Suprapubic skin (tissue), 4 donors: Measurements from ENCODE around the gene ELAVL2. TPM values are rescaled to one million over a fixed set of nuclear protein-coding genes. Genes with fewer than 3 reads are reported as not detected.

Source experiments
- DNase-seq, 2 donors: peaks; one replicate each; pipeline ENCODE4 v3.0.0-alpha.2; 2019; ENCODE audit warnings: low spot score in 2 of 2
- H3K27ac ChIP-seq: fragments of 200-600 bp; sonication (generic); one replicate; pipeline ENCODE4 v1.5.1; 2019
- H3K27me3 ChIP-seq: fragments of 200-600 bp; sonication (generic); one replicate; pipeline ENCODE4 v1.5.1; 2019
- H3K36me3 ChIP-seq: fragments of 200-600 bp; sonication (generic); one replicate; pipeline ENCODE4 v1.5.1; 2019
- H3K4me1 ChIP-seq: fragments of 200-600 bp; sonication (generic); one replicate; pipeline ENCODE4 v1.5.1; 2019
- H3K4me3 ChIP-seq: fragments of 200-600 bp; sonication (generic); one replicate; pipeline ENCODE4 v1.5.1; 2019; ENCODE audit warnings: mild to moderate bottlenecking
- H3K9me3 ChIP-seq: fragments of 200-600 bp; sonication (generic); one replicate; pipeline ENCODE4 v1.5.1; 2019
- CTCF ChIP-seq, 2 donors: fragments of 200-600 bp in 1 of 2; fragments of 450-650 bp in 1 of 2; sonication (generic) in 1 of 2; IDR thresholded peaks; one replicate each; pipeline ENCODE4 v1.5.1; 2016 to 2019; ENCODE audit warnings: antibody characterized with exemption in 2 of 2, mild to moderate bottlenecking in 1 of 2, moderate library complexity in 1 of 2
- EP300 ChIP-seq: sonication (generic); formaldehyde crosslinking; IDR thresholded peaks from one replicate; pipeline ENCODE4 v1.6.1; 2017; ENCODE audit warnings: antibody characterized with exemption
- POLR2A ChIP-seq, 2 donors: fragments of 450-650 bp; IDR thresholded peaks; one replicate each; pipeline ENCODE4 v1.6.1; 2017; ENCODE audit warnings: antibody characterized with exemption in 2 of 2, mild to moderate bottlenecking in 2 of 2, moderate library complexity in 2 of 2
- POLR2AphosphoS5 ChIP-seq, 3 donors: sonication (generic); formaldehyde crosslinking; IDR thresholded peaks; one replicate each; pipeline ENCODE4 v1.6.1; 2017; ENCODE audit warnings: antibody characterized with exemption in 3 of 3
- WGBS: methylation state at CpG from one replicate; pipeline ENCODE4 v1.1.5; 2018; 5-methylcytosine and 5-hydroxymethylcytosine counted together
- total RNA-seq, 4 donors: library from RNA; depleted of rRNA; stranded (reverse); fragments of >200 nt; gene quantifications; one replicate each; pipeline ENCODE4 v1.1.0, GENCODE V29; 2016

Gene ELAVL2
- total RNA-seq, 4 donors from 2014 or later, result 0.48 to 0.59 (median 0.55) TPM

GRCh38 chr9:23686257-23686656 is 139.8 kb downstream of the ELAVL2 start:
- Histone ChIP-seq H3K36me3 (no peaks in the 10 kb centered on the region), H3K4me1 (peaks cover 12% of the 10 kb centered on the region), H3K9me3 (no peaks in the 10 kb centered on the region), H3K27ac (no peak overlapping the region), H3K27me3 (no peaks in the 10 kb centered on the region), H3K4me3 (no peak overlapping the region)
- 40% methylated on average over 4 of the region's 4 CpGs for WGBS
- TF ChIP-seq POLR2AphosphoS5 (IDR thresholded peaks at IDR 0.05) (no peak), CTCF (IDR thresholded peaks at IDR 0.05) (no peak), EP300 (no peak), POLR2A (IDR thresholded peaks at IDR 0.05) (no peak)
- no peak for DNase-seq

GRCh38 chr9:23683611-23684061 is 142.4 kb downstream of the ELAVL2 start:
- H3K4me1 ChIP-seq, result peaks cover 12% of the 10 kb centered on the region
- WGBS, result 75% methylated on average over 7 of the region's 7 CpGs
- no peaks in the 10 kb centered on the region for H3K36me3 ChIP-seq
- no peak overlapping the region for H3K4me3 ChIP-seq
- no peaks in the 10 kb centered on the region for H3K9me3 ChIP-seq
- no peak overlapping the region for H3K27ac ChIP-seq
- no peaks in the 10 kb centered on the region for H3K27me3 ChIP-seq
- no peak for DNase-seq
- no peak for TF ChIP-seq CTCF (IDR thresholded peaks at IDR 0.05)

GRCh38 chr9:23682891-23683431 is 143.1 kb downstream of the ELAVL2 start:
- WGBS, result 15% methylated on average over 3 of the region's 3 CpGs
- peaks cover 12% of the 10 kb centered on the region for H3K4me1 ChIP-seq
- DNase-seq, result no peak
- H3K27ac ChIP-seq, result no peak overlapping the region
- H3K9me3 ChIP-seq, result no peaks in the 10 kb centered on the region
- no peaks in the 10 kb centered on the region for H3K36me3 ChIP-seq
- H3K4me3 ChIP-seq, result no peak overlapping the region
- TF ChIP-seq POLR2AphosphoS5 (IDR thresholded peaks at IDR 0.05) (no peak), CTCF (IDR thresholded peaks at IDR 0.05) (no peak), EP300 (no peak), POLR2A (IDR thresholded peaks at IDR 0.05) (no peak)
- H3K27me3 ChIP-seq, result no peaks in the 10 kb centered on the region

GRCh38 chr9:23682352-23682751 is 143.7 kb downstream of the ELAVL2 start:
- Histone ChIP-seq H3K9me3 (no peaks in the 10 kb centered on the region), H3K4me1 (peaks cover 12% of the 10 kb centered on the region), H3K27ac (no peak overlapping the region), H3K27me3 (no peaks in the 10 kb centered on the region), H3K36me3 (no peaks in the 10 kb centered on the region), H3K4me3 (no peak overlapping the region)
- no peak for DNase-seq
- WGBS, result 23% methylated on average over 9 of the region's 9 CpGs
- TF ChIP-seq POLR2A (IDR thresholded peaks at IDR 0.05) (no peak), EP300 (no peak), POLR2AphosphoS5 (IDR thresholded peaks at IDR 0.05) (no peak)

GRCh38 chr9:23677446-23677845 is 148.6 kb downstream of the ELAVL2 start:
- Histone ChIP-seq H3K4me1 (peaks cover 4% of the 10 kb centered on the region), H3K4me3 (no peak overlapping the region), H3K27me3 (no peaks in the 10 kb centered on the region), H3K27ac (no peak overlapping the region), H3K36me3 (no peaks in the 10 kb centered on the region), H3K9me3 (no peaks in the 10 kb centered on the region)
- DNase-seq, result no peak
- WGBS, result 77% methylated on average over 3 of the region's 3 CpGs
- TF ChIP-seq EP300 (no peak), POLR2A (IDR thresholded peaks at IDR 0.05) (no peak), CTCF (IDR thresholded peaks at IDR 0.05) (no peak), POLR2AphosphoS5 (IDR thresholded peaks at IDR 0.05) (no peak)
